Smooth muscle cell (in vitro differentiated cells): ENCODE data around the gene KCNF1. TPM values are rescaled to one million over a fixed set of nuclear protein-coding genes. Genes with fewer than 3 reads are reported as not detected.

Source experiments
- DNase-seq: peaks from one replicate; lab custom pipeline; 2025; ENCODE audit not compliant: unreplicated experiment; lab: John Stamatoyannopoulos, UW
- H2AFZ ChIP-seq: fragments of 200-600 bp; sonication (generic); 2 replicates; pipeline ENCODE4 v1.6.0; 2016; ENCODE audit warnings: antibody characterized with exemption, low read depth, mild to moderate bottlenecking
- H3F3A ChIP-seq: fragments of 200-600 bp; sonication (generic); 2 replicates; pipeline ENCODE4 v1.6.0; 2017; ENCODE audit warnings: antibody characterized with exemption, low read depth
- H3K27ac ChIP-seq: fragments of 200-600 bp; sonication (generic); 2 replicates; pipeline ENCODE4 v1.5.1; 2016; ENCODE audit warnings: low read depth, mild to moderate bottlenecking
- H3K27me3 ChIP-seq: fragments of 200-600 bp; sonication (generic); 2 replicates; pipeline ENCODE4 v1.6.1; 2016; ENCODE audit warnings: low read depth, mild to moderate bottlenecking
- H3K36me3 ChIP-seq: fragments of 200-600 bp; sonication (generic); 2 replicates; pipeline ENCODE4 v1.5.1; 2016; ENCODE audit warnings: low read depth
- H3K4me1 ChIP-seq: fragments of 200-600 bp; sonication (generic); 2 replicates; pipeline ENCODE4 v1.5.1; 2016; ENCODE audit warnings: low read depth
- H3K4me2 ChIP-seq: fragments of 200-600 bp; sonication (generic); 2 replicates; pipeline ENCODE4 v1.6.0; 2016; ENCODE audit warnings: mild to moderate bottlenecking
- H3K4me3 ChIP-seq: fragments of 200-600 bp; sonication (generic); 2 replicates; pipeline ENCODE4 v1.5.1; 2016; ENCODE audit warnings: mild to moderate bottlenecking
- H3K79me2 ChIP-seq: fragments of 200-600 bp; sonication (generic); 2 replicates; pipeline ENCODE4 v1.6.0; 2016; ENCODE audit warnings: low read depth, mild to moderate bottlenecking
- H3K9ac ChIP-seq: fragments of 200-600 bp; sonication (generic); 2 replicates; pipeline ENCODE4 v1.6.0; 2016; ENCODE audit warnings: low read depth
- H3K9me3 ChIP-seq: fragments of 200-600 bp; sonication (generic); replicated peaks from 2 replicates; pipeline ENCODE4 v1.5.1; 2016; ENCODE audit warnings: low read depth
- H4K20me1 ChIP-seq: fragments of 200-600 bp; sonication (generic); 2 replicates; pipeline ENCODE4 v1.6.0; 2016; ENCODE audit warnings: low read depth
- WGBS: methylation state at CpG from one replicate; pipeline ENCODE4 v1.1.7; 2016; ENCODE audit warnings: low lambda C conversion rate; 5-methylcytosine and 5-hydroxymethylcytosine counted together
- polyA plus RNA-seq: library from polyadenylated mRNA; unstranded; fragments of >200 nt; fragmentation: Nextera tagmentation; extraction: Ambion mirVana; gene quantifications from 2 replicates; pipeline ENCODE4 v1.2.1, GENCODE V29; 2016
- total RNA-seq: library from RNA; depleted of rRNA; stranded (reverse); fragments of >200 nt; gene quantifications from 2 replicates; pipeline ENCODE4 v1.2.3, GENCODE V29; 2014
- TF ChIP-seq, protein P1 (sequence below): fragments of 200-600 bp; sonication (generic); IDR thresholded peaks from 2 replicates; pipeline ENCODE4 v1.5.1; 2017; ENCODE audit warnings: borderline replicate concordance, mild to moderate bottlenecking, antibody characterized with exemption; ENCODE audit not compliant: insufficient read depth, poor library complexity, severe bottlenecking

KCNF1 gene
- total and polyA plus RNA-seq, 2 experiments from 2014 or later = 0.55 TPM; not detected in 1

DNA sequence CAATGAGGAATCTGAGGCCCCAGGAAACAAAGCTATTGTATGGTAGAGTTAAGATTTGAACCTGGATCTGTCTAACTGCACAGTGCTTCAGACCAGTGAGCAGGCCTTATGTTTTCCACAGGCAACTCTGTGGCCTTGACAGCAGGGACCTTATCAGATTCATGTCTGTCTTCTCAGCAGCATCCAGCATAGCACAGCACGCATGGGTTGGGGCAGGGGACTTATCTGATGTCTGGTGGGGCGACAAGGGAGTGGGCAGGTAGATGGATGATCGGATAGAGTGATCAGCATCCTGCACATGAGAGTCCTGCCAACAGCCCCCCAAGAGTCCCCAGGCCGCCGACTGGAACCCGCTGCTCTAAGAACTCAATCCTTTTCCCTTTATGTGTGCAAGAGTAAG is 28.7 kb upstream of the KCNF1 start:
- H3K9ac ChIP-seq = no peak overlapping the region
- H2AFZ ChIP-seq = no peak overlapping the region
- H3K27me3 ChIP-seq = no peaks in the 10 kb centered on the region
- H3K79me2 ChIP-seq = no peaks in the 10 kb centered on the region
- H3K4me1 ChIP-seq = peaks cover 15% of the 10 kb centered on the region
- H3K27ac ChIP-seq = no peak overlapping the region
- H3K36me3 ChIP-seq = no peaks in the 10 kb centered on the region
- TF ChIP-seq, protein P1, sequence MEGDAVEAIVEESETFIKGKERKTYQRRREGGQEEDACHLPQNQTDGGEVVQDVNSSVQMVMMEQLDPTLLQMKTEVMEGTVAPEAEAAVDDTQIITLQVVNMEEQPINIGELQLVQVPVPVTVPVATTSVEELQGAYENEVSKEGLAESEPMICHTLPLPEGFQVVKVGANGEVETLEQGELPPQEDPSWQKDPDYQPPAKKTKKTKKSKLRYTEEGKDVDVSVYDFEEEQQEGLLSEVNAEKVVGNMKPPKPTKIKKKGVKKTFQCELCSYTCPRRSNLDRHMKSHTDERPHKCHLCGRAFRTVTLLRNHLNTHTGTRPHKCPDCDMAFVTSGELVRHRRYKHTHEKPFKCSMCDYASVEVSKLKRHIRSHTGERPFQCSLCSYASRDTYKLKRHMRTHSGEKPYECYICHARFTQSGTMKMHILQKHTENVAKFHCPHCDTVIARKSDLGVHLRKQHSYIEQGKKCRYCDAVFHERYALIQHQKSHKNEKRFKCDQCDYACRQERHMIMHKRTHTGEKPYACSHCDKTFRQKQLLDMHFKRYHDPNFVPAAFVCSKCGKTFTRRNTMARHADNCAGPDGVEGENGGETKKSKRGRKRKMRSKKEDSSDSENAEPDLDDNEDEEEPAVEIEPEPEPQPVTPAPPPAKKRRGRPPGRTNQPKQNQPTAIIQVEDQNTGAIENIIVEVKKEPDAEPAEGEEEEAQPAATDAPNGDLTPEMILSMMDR = no peak
- no peaks in the 10 kb centered on the region for H3K9me3 ChIP-seq
- no peak for DNase-seq
- H3K4me3 ChIP-seq = no peak overlapping the region
- H3K4me2 ChIP-seq = no peak overlapping the region
- H3F3A ChIP-seq = no peaks in the 10 kb centered on the region
- 93% methylated on average over 5 of the region's 6 CpGs for WGBS
- no peaks in the 10 kb centered on the region for H4K20me1 ChIP-seq

DNA sequence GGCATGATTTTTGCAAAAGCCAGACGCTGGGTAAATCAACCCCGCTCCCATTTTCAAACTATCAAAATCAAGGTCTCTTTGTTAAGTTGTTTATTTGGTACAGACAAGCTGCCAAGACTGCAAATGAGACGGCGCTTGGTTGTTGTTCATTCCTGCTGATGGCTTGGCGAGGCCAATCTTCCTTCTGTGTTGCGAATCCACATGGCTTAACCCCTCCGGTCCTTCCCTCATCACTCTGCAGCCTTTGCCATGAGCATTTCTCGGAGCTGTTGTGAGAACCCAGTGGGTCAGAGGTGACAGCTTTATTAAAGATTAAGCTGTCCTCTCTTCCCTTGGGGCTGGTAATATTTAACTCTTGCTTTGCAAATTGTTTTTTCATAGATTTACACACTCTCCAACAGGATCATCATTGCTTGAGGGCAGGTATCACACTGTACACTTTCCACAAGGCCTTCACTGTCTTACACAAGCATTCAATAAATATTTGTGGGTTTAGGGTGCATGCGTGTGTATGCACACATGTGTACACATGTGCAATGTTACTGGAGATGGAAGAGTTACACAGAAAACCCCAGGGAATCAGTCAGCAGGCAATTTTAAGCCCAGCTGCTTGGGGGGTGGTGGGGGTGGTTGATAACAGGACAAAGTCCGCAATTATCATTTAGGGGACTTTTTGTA is 27.8 kb upstream of the KCNF1 start:
- H2AFZ ChIP-seq = no peak overlapping the region
- no peak for DNase-seq
- H3K27ac ChIP-seq = no peak overlapping the region
- H4K20me1 ChIP-seq = no peaks in the 10 kb centered on the region
- no peaks in the 10 kb centered on the region for H3K9me3 ChIP-seq
- no peaks in the 10 kb centered on the region for H3K36me3 ChIP-seq
- H3K4me2 ChIP-seq = no peak overlapping the region
- no peak overlapping the region for H3K9ac ChIP-seq
- H3K4me3 ChIP-seq = no peak overlapping the region
- no peaks in the 10 kb centered on the region for H3K79me2 ChIP-seq
- WGBS = 52% methylated on average over 10 of the region's 10 CpGs
- TF ChIP-seq, protein P1 = no peak
- H3K4me1 ChIP-seq = peaks cover 15% of the 10 kb centered on the region
- H3F3A ChIP-seq = no peaks in the 10 kb centered on the region
- H3K27me3 ChIP-seq = no peaks in the 10 kb centered on the region

DNA sequence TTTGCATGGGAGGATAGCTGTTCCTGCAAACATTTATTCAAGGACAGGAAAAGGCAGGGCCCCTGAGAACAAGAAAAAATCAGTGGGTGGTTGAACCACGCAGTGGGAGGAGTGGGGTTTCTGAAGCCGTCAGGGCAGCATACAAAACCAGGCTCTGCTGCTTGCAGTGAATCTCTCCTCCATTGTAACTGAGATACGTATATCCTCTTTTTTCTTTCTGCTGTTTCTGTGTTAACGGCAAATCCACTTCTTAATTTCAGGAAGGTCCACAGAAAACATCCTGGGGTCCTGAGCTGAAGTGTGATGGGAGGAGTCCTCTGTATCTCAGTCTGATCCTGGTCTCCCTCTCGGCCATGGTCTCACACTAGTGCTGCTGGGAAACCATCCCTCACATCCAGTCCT is 27.2 kb upstream of the KCNF1 start:
- TF ChIP-seq, protein P1 = no peak
- Histone ChIP-seq H2AFZ (peak overlapping the region; percentile 2), H4K20me1 (no peaks in the 10 kb centered on the region), H3K4me3 (no peak overlapping the region), H3K4me1 (peaks cover 15% of the 10 kb centered on the region), H3K79me2 (no peaks in the 10 kb centered on the region), H3F3A (no peaks in the 10 kb centered on the region), H3K27ac (no peak overlapping the region), H3K27me3 (no peaks in the 10 kb centered on the region), H3K4me2 (no peak overlapping the region), H3K9me3 (no peaks in the 10 kb centered on the region), H3K36me3 (no peaks in the 10 kb centered on the region), H3K9ac (no peak overlapping the region)
- no peak for DNase-seq
- 45% methylated on average over 5 of the region's 5 CpGs for WGBS
